OCI-LY1 (cell line): ENCODE data around the gene CIAO2A.

Experiments used
- CTCF ChIP-seq: fragments of 200-600 bp; sonication (generic), shearing (Covaris generic); IDR thresholded peaks from 2 replicates; pipeline ENCODE4 v1.5.1; 2017; ENCODE audit warnings: mild to moderate bottlenecking, antibody characterized with exemption, low read length, moderate library complexity, mixed read lengths
- EZH2 ChIP-seq: fragments of 200-600 bp; sonication (generic), shearing (Covaris generic); IDR thresholded peaks from 2 replicates; pipeline ENCODE4 v1.8.0; 2017; ENCODE audit warnings: borderline replicate concordance, mixed run types, mild to moderate bottlenecking, antibody characterized with exemption, low read length, moderate library complexity, mixed read lengths

GRCh38 chr15:64082757-64083156 lies 10.9 kb downstream of the CIAO2A start:
- TF ChIP-seq CTCF (no peak), EZH2 (no peak)
